ENCODE measurements around the gene HAAO.

GRCh38 chr2:42769583-42770287, 22.6 kb downstream of the HAAO start:
- TF ChIP-seq CTCF (IDR thresholded peaks at IDR 0.05; ENCODE audit: insufficient read depth, low read depth, low read length) (no peak), EZH2 (IDR thresholded peaks at IDR 0.05; ENCODE audit: insufficient read depth, low read length) (no peak)
